PC-3 (cell line): ENCODE measurements around the gene ZFX. TPM values are rescaled to one million over a fixed set of nuclear protein-coding genes. Genes with fewer than 3 reads are reported as not detected.

Experiments used
- ATAC-seq: fragments of 200-7000 bp; cut with Tn5 transposase; 2 replicates; pipeline ENCODE4 v1.9.1; 2020; ENCODE audit warnings: mild to moderate bottlenecking, moderate library complexity
- BruUV-seq: library from RNA; stranded (reverse); fragments of 400-500 nt; replicated peaks from 2 replicates; lab custom pipeline; 2021; lab: Mats Ljungman, UMichigan
- CTCF ChIA-PET: fragments of 300-600 bp; sonication (Branson Sonifier 250); formaldehyde crosslinking; loops from one replicate; lab custom pipeline; 2022; ENCODE audit warnings: antibody characterized with exemption; lab: Charles Lee
- POLR2A ChIA-PET: fragments of 300-600 bp; sonication (Branson Sonifier 250); formaldehyde crosslinking; loops from one replicate; lab custom pipeline; 2022; ENCODE audit warnings: antibody characterized with exemption; ENCODE audit not compliant: unreplicated experiment; lab: Charles Lee
- DNase-seq: peaks from one replicate; pipeline ENCODE4 v3.0.0-alpha.2; 2015
- H2AFZ ChIP-seq: fragments of 300-600 bp; sonication (generic); 2 replicates; pipeline ENCODE4 v1.6.0; 2016; ENCODE audit warnings: antibody characterized with exemption, low read length
- H3F3A ChIP-seq: fragments of 300-600 bp; sonication (generic); one replicate; pipeline ENCODE4 v1.6.0; 2017; ENCODE audit warnings: antibody characterized with exemption, low read length, control low read depth, mild to moderate bottlenecking; ENCODE audit not compliant: unreplicated experiment
- H3K27ac ChIP-seq: fragments of 300-600 bp; sonication (generic); 2 replicates; pipeline ENCODE4 v1.5.1; 2016; ENCODE audit warnings: mild to moderate bottlenecking, low read length
- H3K27me3 ChIP-seq: fragments of 300-600 bp; sonication (generic); 2 replicates; pipeline ENCODE4 v1.6.1; 2016; ENCODE audit warnings: low read length, mixed read lengths
- H3K36me3 ChIP-seq: fragments of 300-600 bp; sonication (generic); 2 replicates; pipeline ENCODE4 v1.6.1; 2016; ENCODE audit warnings: low read depth, mixed run types, low read length, mixed read lengths
- H3K4me1 ChIP-seq: fragments of 300-600 bp; sonication (generic); 2 replicates; pipeline ENCODE4 v1.5.1; 2016; ENCODE audit warnings: low read length; ENCODE audit not compliant: insufficient read depth
- H3K4me2 ChIP-seq: fragments of 300-600 bp; sonication (generic); 2 replicates; pipeline ENCODE4 v1.6.0; 2016; ENCODE audit warnings: low read length
- H3K4me3 ChIP-seq: fragments of 300-600 bp; sonication (generic); 2 replicates; pipeline ENCODE4 v1.5.1; 2016; ENCODE audit warnings: mild to moderate bottlenecking, low read length, mixed read lengths
- H3K79me2 ChIP-seq: fragments of 300-600 bp; sonication (generic); 2 replicates; pipeline ENCODE4 v1.6.1; 2017; ENCODE audit warnings: low read length, mixed read lengths
- H3K9ac ChIP-seq: fragments of 300-600 bp; sonication (generic); 2 replicates; pipeline ENCODE4 v1.6.0; 2016; ENCODE audit warnings: mild to moderate bottlenecking, low read length
- H3K9me2 ChIP-seq: fragments of 300-600 bp; sonication (generic); replicated peaks from 2 replicates; pipeline ENCODE4 v1.6.1; 2016; ENCODE audit warnings: mixed run types, low read length, mixed read lengths
- H3K9me3 ChIP-seq: fragments of 300-600 bp; sonication (generic); 2 replicates; pipeline ENCODE4 v1.6.1; 2016; ENCODE audit warnings: low read length, mixed read lengths
- H4K20me1 ChIP-seq: fragments of 300-600 bp; sonication (generic); 2 replicates; pipeline ENCODE4 v1.6.1; 2016; ENCODE audit warnings: low read length, mixed read lengths
- EZH2 ChIP-seq: fragments of 300-600 bp; sonication (generic); IDR thresholded peaks from one replicate; pipeline ENCODE4 v1.6.1; 2017; ENCODE audit warnings: antibody characterized with exemption, mild to moderate bottlenecking, low read length; ENCODE audit not compliant: unreplicated experiment
- EZH2phosphoT487 ChIP-seq: fragments of 300-600 bp; sonication (generic); IDR thresholded peaks from 2 replicates; pipeline ENCODE4 v1.6.1; 2018; ENCODE audit warnings: mild to moderate bottlenecking, antibody characterized with exemption, low read length, borderline replicate concordance
- intact Hi-C: fragments of 100-400 bp; cut with micrococcal nuclease; formaldehyde crosslinking; loops from 2 replicates; pipeline ENCODE4 v1.9.0; 2023
- total RNA-seq: library from RNA; depleted of rRNA; stranded (reverse); fragments of >200 nt; gene quantifications from 2 replicates; pipeline ENCODE4 v1.2.3, GENCODE V29; 2014
- TF ChIP-seq, protein P1 (sequence below): fragments of 300-600 bp; sonication (generic); conservative IDR thresholded peaks from 2 replicates; pipeline ENCODE4 v1.5.1; 2017; ENCODE audit warnings: antibody characterized with exemption, low read depth, mild to moderate bottlenecking, low read length

The ZFX gene
- total RNA-seq, 1 experiment from 2014 or later = 21.0 TPM

- no peak for DNase-seq
- intact Hi-C loops = no loop called here
- ChIA-PET POLR2A (no interaction called here), CTCF (no interaction called here)
- peaks cover 14% of the 10 kb centered on the region for H3K36me3 ChIP-seq
- H3K4me3 ChIP-seq = no peak overlapping the region
- no peak for ATAC-seq
- H3K4me1 ChIP-seq = 0 out of 2 replicates have a peak, but pooled peaks cover 7% of the 10 kb centered on the region
- H3K79me2 ChIP-seq = peaks cover 94% of the 10 kb centered on the region
- BruUV-seq = no TSS peak
- no peaks in the 10 kb centered on the region for H3K27me3 ChIP-seq
- H3F3A ChIP-seq = no peaks in the 10 kb centered on the region
- no peak overlapping the region for H2AFZ ChIP-seq
- no peaks in the 10 kb centered on the region for H3K9me3 ChIP-seq
- TF ChIP-seq EZH2 (no peak), EZH2phosphoT487 (no peak)
- TF ChIP-seq, protein P1, sequence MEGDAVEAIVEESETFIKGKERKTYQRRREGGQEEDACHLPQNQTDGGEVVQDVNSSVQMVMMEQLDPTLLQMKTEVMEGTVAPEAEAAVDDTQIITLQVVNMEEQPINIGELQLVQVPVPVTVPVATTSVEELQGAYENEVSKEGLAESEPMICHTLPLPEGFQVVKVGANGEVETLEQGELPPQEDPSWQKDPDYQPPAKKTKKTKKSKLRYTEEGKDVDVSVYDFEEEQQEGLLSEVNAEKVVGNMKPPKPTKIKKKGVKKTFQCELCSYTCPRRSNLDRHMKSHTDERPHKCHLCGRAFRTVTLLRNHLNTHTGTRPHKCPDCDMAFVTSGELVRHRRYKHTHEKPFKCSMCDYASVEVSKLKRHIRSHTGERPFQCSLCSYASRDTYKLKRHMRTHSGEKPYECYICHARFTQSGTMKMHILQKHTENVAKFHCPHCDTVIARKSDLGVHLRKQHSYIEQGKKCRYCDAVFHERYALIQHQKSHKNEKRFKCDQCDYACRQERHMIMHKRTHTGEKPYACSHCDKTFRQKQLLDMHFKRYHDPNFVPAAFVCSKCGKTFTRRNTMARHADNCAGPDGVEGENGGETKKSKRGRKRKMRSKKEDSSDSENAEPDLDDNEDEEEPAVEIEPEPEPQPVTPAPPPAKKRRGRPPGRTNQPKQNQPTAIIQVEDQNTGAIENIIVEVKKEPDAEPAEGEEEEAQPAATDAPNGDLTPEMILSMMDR = no peak
- no peak overlapping the region for H3K9ac ChIP-seq
- H3K27ac ChIP-seq = no peak overlapping the region
- H3K4me2 ChIP-seq = no peak overlapping the region
- peaks cover 20% of the 10 kb centered on the region for H4K20me1 ChIP-seq
- no peaks in the 10 kb centered on the region for H3K9me2 ChIP-seq
Measured at GRCh38 chrX:24201216-24201615, 51.7 kb downstream of the ZFX start.

- ATAC-seq (no peak), DNase-seq (no peak)
- peaks cover 20% of the 10 kb centered on the region for H4K20me1 ChIP-seq
- POLR2A ChIA-PET = no interaction called here
- no peak overlapping the region for H2AFZ ChIP-seq
- no TSS peak for BruUV-seq
- no peaks in the 10 kb centered on the region for H3K9me2 ChIP-seq
- peaks cover 13% of the 10 kb centered on the region for H3K36me3 ChIP-seq
- H3K4me2 ChIP-seq = no peak overlapping the region
- no peaks in the 10 kb centered on the region for H3F3A ChIP-seq
- TF ChIP-seq EZH2phosphoT487 = no peak
- TF ChIP-seq, protein P1 = no peak
- CTCF ChIA-PET = no interaction called here
- H3K9me3 ChIP-seq = no peaks in the 10 kb centered on the region
- no peak overlapping the region for H3K27ac ChIP-seq
- peaks cover 11% of the 10 kb centered on the region; the same call in 1 of the 2 replicates for H3K4me1 ChIP-seq
- intact Hi-C loops = no loop called here
- H3K27me3 ChIP-seq = no peaks in the 10 kb centered on the region
- H3K79me2 ChIP-seq = peaks cover 86% of the 10 kb centered on the region
- no peak overlapping the region for H3K9ac ChIP-seq
- H3K4me3 ChIP-seq = no peak overlapping the region
Measured at GRCh38 chrX:24202465-24203031, 53.0 kb downstream of the ZFX start.

- intact Hi-C loops = no loop called here
- Histone ChIP-seq H3K27me3 (no peaks in the 10 kb centered on the region), H3K79me2 (peaks cover 79% of the 10 kb centered on the region), H3K9me3 (no peaks in the 10 kb centered on the region), H3K36me3 (peaks cover 16% of the 10 kb centered on the region), H3K9ac (no peak overlapping the region), H2AFZ (no peak overlapping the region), H3K4me2 (no peak overlapping the region), H3K4me3 (no peak overlapping the region), H4K20me1 (peaks cover 20% of the 10 kb centered on the region), H3K27ac (no peak overlapping the region), H3K4me1 (peaks cover 12% of the 10 kb centered on the region; the same call in 1 of the 2 replicates), H3K9me2 (no peaks in the 10 kb centered on the region), H3F3A (no peaks in the 10 kb centered on the region)
- BruUV-seq = no TSS peak
- CTCF ChIA-PET = no interaction called here
- ATAC-seq = no peak
- no peak for DNase-seq
- POLR2A ChIA-PET = no interaction called here
- TF ChIP-seq EZH2 (no peak), EZH2phosphoT487 (no peak)
- TF ChIP-seq, protein P1 = no peak
Measured at GRCh38 chrX:24203072-24203808, 53.7 kb downstream of the ZFX start.
